DND-41 (cell line): ENCODE measurements around the gene BAIAP2.

Experiments
- EZH2 ChIP-seq: IDR thresholded peaks from 3 replicates; pipeline ENCODE4 v1.6.1; 2012; ENCODE audit warnings: borderline replicate concordance, low read depth, mild to moderate bottlenecking, moderate library complexity, low read length, inconsistent platforms; ENCODE audit not compliant: severe bottlenecking
- TF ChIP-seq, protein P1 (sequence below): IDR thresholded peaks from 2 replicates; pipeline ENCODE4 v1.5.1; 2012; ENCODE audit warnings: borderline replicate concordance, low read length, moderate library complexity, mild to moderate bottlenecking; ENCODE audit not compliant: poor library complexity, severe bottlenecking; ENCODE audit errors: extremely low read depth

DNA sequence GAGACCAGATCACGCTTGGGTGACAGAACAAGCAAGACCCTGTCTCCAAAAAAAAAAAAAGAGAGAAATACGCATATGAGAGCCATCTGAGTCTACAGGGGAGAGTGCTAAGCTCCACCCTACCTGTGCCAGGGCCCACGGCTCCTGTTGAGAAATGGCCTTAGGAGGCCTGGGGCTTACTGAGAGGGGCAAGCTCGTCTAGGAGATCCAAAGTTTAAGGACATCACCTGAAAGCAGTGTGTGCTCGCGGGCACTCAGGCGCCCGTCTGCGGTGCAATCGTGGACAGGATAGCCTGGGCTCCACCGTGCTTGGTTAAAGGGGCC, 14.5 kb upstream of the BAIAP2 start:
- TF ChIP-seq, protein P1, sequence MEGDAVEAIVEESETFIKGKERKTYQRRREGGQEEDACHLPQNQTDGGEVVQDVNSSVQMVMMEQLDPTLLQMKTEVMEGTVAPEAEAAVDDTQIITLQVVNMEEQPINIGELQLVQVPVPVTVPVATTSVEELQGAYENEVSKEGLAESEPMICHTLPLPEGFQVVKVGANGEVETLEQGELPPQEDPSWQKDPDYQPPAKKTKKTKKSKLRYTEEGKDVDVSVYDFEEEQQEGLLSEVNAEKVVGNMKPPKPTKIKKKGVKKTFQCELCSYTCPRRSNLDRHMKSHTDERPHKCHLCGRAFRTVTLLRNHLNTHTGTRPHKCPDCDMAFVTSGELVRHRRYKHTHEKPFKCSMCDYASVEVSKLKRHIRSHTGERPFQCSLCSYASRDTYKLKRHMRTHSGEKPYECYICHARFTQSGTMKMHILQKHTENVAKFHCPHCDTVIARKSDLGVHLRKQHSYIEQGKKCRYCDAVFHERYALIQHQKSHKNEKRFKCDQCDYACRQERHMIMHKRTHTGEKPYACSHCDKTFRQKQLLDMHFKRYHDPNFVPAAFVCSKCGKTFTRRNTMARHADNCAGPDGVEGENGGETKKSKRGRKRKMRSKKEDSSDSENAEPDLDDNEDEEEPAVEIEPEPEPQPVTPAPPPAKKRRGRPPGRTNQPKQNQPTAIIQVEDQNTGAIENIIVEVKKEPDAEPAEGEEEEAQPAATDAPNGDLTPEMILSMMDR: no peak
- TF ChIP-seq EZH2: no peak
